ENCODE measurements around the gene SURF1. TPM values are rescaled to one million over a fixed set of nuclear protein-coding genes. Genes with fewer than 3 reads are reported as not detected.
"Not testable (repeated sequence)": the region's sequence is repeated elsewhere in the genome, so short reads cannot be mapped to it uniquely, and the experiment has no call there.

SURF1 gene
- total RNA-seq, 2 donors from 2014 or later, result 45.1 to 54.4 TPM

DNA sequence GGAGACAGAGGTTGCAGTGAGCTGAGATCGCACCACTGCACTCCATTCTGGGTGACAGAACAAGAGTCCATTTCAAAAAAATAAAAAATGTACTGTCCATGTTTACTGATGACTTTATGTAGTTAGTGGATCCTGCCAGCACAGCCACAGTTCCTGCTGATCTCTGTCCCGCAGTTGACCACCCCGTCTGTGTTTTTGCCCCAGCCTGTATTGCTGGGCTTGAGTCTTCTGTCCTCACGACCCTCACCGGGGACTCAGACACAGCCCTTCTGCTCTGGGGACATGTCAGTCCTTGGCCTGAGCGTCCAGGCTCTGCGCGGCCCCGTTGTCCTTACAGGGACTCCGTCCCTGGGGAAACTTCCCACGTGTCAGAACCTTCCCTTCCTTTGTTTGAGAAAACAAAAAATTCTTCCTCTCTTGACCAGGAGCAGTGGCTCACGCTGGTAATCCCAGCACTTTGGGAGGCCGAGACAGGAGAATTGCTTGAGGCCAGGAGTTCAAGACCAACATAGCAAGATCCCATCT, 34.8 kb downstream of the SURF1 start:
- Mint-ChIP-seq H3K27me3 (ENCODE audit: insufficient read depth) (peaks cover 13% of the 10 kb centered on the region), H3K4me1 (no peaks in the 10 kb centered on the region), H3K36me3 (ENCODE audit: low read depth) (peaks cover 2% of the 10 kb centered on the region), H3K4me3 (no peak overlapping the region), H3K27ac (no peak overlapping the region), H3K9me3 (peaks cover 28% of the 10 kb centered on the region)
- TF ChIP-seq, protein P1, sequence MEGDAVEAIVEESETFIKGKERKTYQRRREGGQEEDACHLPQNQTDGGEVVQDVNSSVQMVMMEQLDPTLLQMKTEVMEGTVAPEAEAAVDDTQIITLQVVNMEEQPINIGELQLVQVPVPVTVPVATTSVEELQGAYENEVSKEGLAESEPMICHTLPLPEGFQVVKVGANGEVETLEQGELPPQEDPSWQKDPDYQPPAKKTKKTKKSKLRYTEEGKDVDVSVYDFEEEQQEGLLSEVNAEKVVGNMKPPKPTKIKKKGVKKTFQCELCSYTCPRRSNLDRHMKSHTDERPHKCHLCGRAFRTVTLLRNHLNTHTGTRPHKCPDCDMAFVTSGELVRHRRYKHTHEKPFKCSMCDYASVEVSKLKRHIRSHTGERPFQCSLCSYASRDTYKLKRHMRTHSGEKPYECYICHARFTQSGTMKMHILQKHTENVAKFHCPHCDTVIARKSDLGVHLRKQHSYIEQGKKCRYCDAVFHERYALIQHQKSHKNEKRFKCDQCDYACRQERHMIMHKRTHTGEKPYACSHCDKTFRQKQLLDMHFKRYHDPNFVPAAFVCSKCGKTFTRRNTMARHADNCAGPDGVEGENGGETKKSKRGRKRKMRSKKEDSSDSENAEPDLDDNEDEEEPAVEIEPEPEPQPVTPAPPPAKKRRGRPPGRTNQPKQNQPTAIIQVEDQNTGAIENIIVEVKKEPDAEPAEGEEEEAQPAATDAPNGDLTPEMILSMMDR (conservative IDR thresholded peaks at IDR 0.05), result no peak
- H3K27ac ChIP-seq (ENCODE audit: low read depth, low read length), result no peak overlapping the region
- H3K27me3 ChIP-seq (ENCODE audit: control insufficient read depth, insufficient read depth, low read length, poor library complexity, severe bottlenecking), result no peaks in the 10 kb centered on the region
- no peak overlapping the region for H3K4me3 ChIP-seq (ENCODE audit: low read length)
- 90 to 92% methylated on average over 10 to 13 of the region's 13 CpGs for WGBS, 2 experiments (ENCODE audit: insufficient coverage in 1 of 2, insufficient read length in 1 of 2)
- peak; percentile 23 for DNase-seq
- H3K36me3 ChIP-seq (ENCODE audit: control insufficient read depth, insufficient read depth, low read length), result no peaks in the 10 kb centered on the region
- peaks cover 6% of the 10 kb centered on the region for H3K9me3 ChIP-seq (ENCODE audit: control insufficient read depth, low read length)
- no peaks in the 10 kb centered on the region for H3K4me1 ChIP-seq (ENCODE audit: control insufficient read depth, insufficient read depth, low read length)
- no peak overlapping the region for H3K9ac ChIP-seq (ENCODE audit: extremely low read depth, low read length, poor library complexity, severe bottlenecking)

DNA sequence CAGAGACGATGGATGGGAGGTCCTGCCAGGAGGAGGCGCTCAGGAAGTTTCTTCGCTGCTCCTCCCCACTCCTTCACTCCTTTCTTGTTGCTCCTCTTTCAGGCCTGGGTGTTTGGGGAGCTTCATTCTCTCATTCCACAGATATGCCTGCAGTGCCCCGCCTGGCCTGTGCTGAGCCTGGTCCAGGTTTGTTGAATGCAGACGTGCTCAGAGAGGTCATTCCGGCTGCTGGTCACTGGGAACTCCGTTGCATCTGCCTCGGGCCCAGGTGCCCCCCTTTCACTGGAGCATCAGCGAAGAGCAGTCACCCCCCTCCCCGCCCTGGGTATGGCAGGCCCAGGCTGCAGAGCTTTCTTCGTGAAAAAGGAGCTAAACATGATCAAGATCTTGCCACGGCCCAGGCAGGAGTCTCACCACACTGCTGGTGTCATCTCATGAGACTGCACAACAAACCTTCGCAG, 35.8 kb downstream of the SURF1 start:
- no peak overlapping the region for H3K27ac ChIP-seq (ENCODE audit: low read depth, low read length)
- Mint-ChIP-seq H3K4me1 (no peaks in the 10 kb centered on the region), H3K9me3 (peaks cover 23% of the 10 kb centered on the region), H3K36me3 (ENCODE audit: low read depth) (peaks cover 2% of the 10 kb centered on the region), H3K4me3 (no peak overlapping the region), H3K27ac (no peak overlapping the region), H3K27me3 (ENCODE audit: insufficient read depth) (peaks cover 9% of the 10 kb centered on the region)
- H3K4me1 ChIP-seq (ENCODE audit: control insufficient read depth, insufficient read depth, low read length), result no peaks in the 10 kb centered on the region
- peak; percentile 65 for DNase-seq
- H3K4me3 ChIP-seq (ENCODE audit: low read length), result no peak overlapping the region
- no peaks in the 10 kb centered on the region for H3K36me3 ChIP-seq (ENCODE audit: control insufficient read depth, insufficient read depth, low read length)
- no peaks in the 10 kb centered on the region for H3K27me3 ChIP-seq (ENCODE audit: control insufficient read depth, insufficient read depth, low read length, poor library complexity, severe bottlenecking)
- H3K9ac ChIP-seq (ENCODE audit: extremely low read depth, low read length, poor library complexity, severe bottlenecking), result no peak overlapping the region
- TF ChIP-seq, protein P1 (conservative IDR thresholded peaks at IDR 0.05), result peak; percentile 36
- H3K9me3 ChIP-seq (ENCODE audit: control insufficient read depth, low read length), result peaks cover 6% of the 10 kb centered on the region
- 81 to 83% methylated on average over 9 to 13 of the region's 13 CpGs for WGBS, 2 experiments (ENCODE audit: insufficient coverage in 1 of 2, insufficient read length in 1 of 2)

DNA sequence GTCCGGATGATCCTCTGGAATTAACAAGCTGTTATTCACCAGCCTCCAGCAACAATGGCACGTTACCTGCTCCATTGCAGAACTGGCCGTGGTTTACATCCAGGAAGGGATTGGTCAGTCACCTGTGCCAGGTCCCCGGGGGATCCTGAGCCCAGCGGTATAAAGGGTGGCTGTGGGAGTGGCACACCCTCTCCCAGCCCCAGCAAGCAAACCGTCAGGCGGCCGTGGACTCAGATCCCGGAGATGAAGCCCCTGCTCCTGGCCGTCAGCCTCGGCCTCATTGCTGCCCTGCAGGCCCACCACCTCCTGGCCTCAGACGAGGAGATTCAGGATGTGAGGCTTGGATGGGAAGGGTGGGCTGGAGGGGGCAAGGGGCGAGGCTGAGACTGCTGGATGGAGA, 38.7 kb downstream of the SURF1 start:
- not testable (repeated sequence) for H3K4me3 Mint-ChIP-seq; H3K27ac Mint-ChIP-seq; H3K4me1 ChIP-seq (ENCODE audit: control insufficient read depth, insufficient read depth, low read length); H3K27me3 Mint-ChIP-seq (ENCODE audit: insufficient read depth); DNase-seq; H3K36me3 ChIP-seq (ENCODE audit: control insufficient read depth, insufficient read depth, low read length); H3K4me3 ChIP-seq (ENCODE audit: low read length); H3K27me3 ChIP-seq (ENCODE audit: control insufficient read depth, insufficient read depth, low read length, poor library complexity, severe bottlenecking); H3K9me3 ChIP-seq (ENCODE audit: control insufficient read depth, low read length); H3K4me1 Mint-ChIP-seq; H3K9me3 Mint-ChIP-seq; H3K27ac ChIP-seq (ENCODE audit: low read depth, low read length); H3K9ac ChIP-seq (ENCODE audit: extremely low read depth, low read length, poor library complexity, severe bottlenecking); H3K36me3 Mint-ChIP-seq (ENCODE audit: low read depth)
- 86 to 92% methylated on average over 1 to 11 of the region's 13 CpGs for WGBS, 2 experiments (ENCODE audit: insufficient coverage in 1 of 2, insufficient read length in 1 of 2)

DNA sequence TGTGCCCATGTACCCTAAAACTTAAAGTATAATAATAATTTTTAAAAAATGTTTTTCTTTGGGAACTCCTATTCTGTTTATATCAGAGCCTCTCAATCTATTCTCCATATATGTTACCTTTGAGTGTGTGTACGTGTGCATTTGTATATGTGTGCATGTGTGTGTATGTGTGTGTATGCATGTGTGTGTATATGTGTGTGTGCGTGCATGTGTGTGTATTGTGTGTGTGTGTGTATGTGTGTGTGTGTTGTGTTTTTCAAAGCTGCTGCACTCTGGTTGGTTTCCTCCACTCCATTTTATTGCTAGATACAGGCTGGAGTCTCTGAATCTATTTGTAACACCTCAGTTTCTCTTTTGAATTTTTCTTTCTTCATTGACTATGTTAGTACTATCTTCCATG, 40.3 kb downstream of the SURF1 start:
- no peak overlapping the region for H3K27ac ChIP-seq (ENCODE audit: low read depth, low read length)
- TF ChIP-seq, protein P1 (conservative IDR thresholded peaks at IDR 0.05), result no peak
- H3K9me3 Mint-ChIP-seq, result peaks cover 2% of the 10 kb centered on the region
- no peaks in the 10 kb centered on the region for H3K27me3 ChIP-seq (ENCODE audit: control insufficient read depth, insufficient read depth, low read length, poor library complexity, severe bottlenecking)
- H3K36me3 ChIP-seq (ENCODE audit: control insufficient read depth, insufficient read depth, low read length), result no peaks in the 10 kb centered on the region
- H3K4me3 ChIP-seq (ENCODE audit: low read length), result no peak overlapping the region
- WGBS, 2 experiments (ENCODE audit: insufficient coverage in 1 of 2, insufficient read length in 1 of 2), result 75% methylated on average over 2 of the region's 2 CpGs; no CpG with 5 or more reads in 1 of the 2 experiments
- H3K27ac Mint-ChIP-seq, result no peak overlapping the region
- H3K27me3 Mint-ChIP-seq (ENCODE audit: insufficient read depth), result no peaks in the 10 kb centered on the region
- no peaks in the 10 kb centered on the region for H3K9me3 ChIP-seq (ENCODE audit: control insufficient read depth, low read length)
- H3K4me1 Mint-ChIP-seq, result no peaks in the 10 kb centered on the region
- no peaks in the 10 kb centered on the region for H3K36me3 Mint-ChIP-seq (ENCODE audit: low read depth)
- no peak for DNase-seq
- H3K4me3 Mint-ChIP-seq, result no peak overlapping the region
- H3K4me1 ChIP-seq (ENCODE audit: control insufficient read depth, insufficient read depth, low read length), result no peaks in the 10 kb centered on the region
- no peak overlapping the region for H3K9ac ChIP-seq (ENCODE audit: extremely low read depth, low read length, poor library complexity, severe bottlenecking)

Measured in endodermal cell (in vitro differentiated cells).